ENCODE data around the gene CHRM5.
A peak's percentile ranks its signal among the peaks of the same experiment; 100 is the strongest.

The CHRM5 gene

GRCh38 chr15:34101366-34102174 lies 133.3 kb downstream of the CHRM5 start, which contains the start of the genes EMC7 and PGBD4:
TSS of gene EMC7 (minus strand) at chr15:34101862. CDS start at chr15:34101839, 23 bp downstream.
TSS of gene PGBD4 (plus strand) at chr15:34102083. CDS start at chr15:34102532, 449 bp downstream.
- peak; percentile 98 for DNase-seq (ENCODE audit: low read depth)

GRCh38 chr15:34102175-34102925 lies 134.1 kb downstream of the CHRM5 start:
- DNase-seq (ENCODE audit: low read depth) = no peak

GRCh38 chr15:34106423-34106822 lies 138.1 kb downstream of the CHRM5 start:
- DNase-seq (ENCODE audit: low read depth) = no peak

- DNase-seq (ENCODE audit: low read depth) = no peak
Measured at GRCh38 chr15:34107315-34107714, 139.0 kb downstream of the CHRM5 start.

- no peak for DNase-seq (ENCODE audit: low read depth)
Measured at GRCh38 chr15:34109797-34110663, 141.7 kb downstream of the CHRM5 start.

GRCh38 chr15:34111488-34111887 lies 143.2 kb downstream of the CHRM5 start:
- no peak for DNase-seq (ENCODE audit: low read depth)

- no peak for DNase-seq (ENCODE audit: low read depth)
Measured at GRCh38 chr15:34114215-34114614, 145.9 kb downstream of the CHRM5 start.

- no peak for DNase-seq (ENCODE audit: low read depth)
Measured at GRCh38 chr15:34114739-34115138, 146.4 kb downstream of the CHRM5 start.

GRCh38 chr15:34116620-34117019 lies 148.3 kb downstream of the CHRM5 start:
- DNase-seq (ENCODE audit: low read depth) = no peak

All from stimulated activated CD8-positive, alpha-beta memory T cell treated with anti-CD3 and anti-CD28 coated beads, Interleukin-4, amount 100 ng/mL, for 24 hours (primary cell).